Activated CD4-positive, alpha-beta T cell treated with anti-CD3 and anti-CD28 coated beads, Interleukin-2, amount 50 U/mL, for 1 hour (primary cell): ENCODE measurements around the gene LYRM4.
A peak's percentile ranks its signal among the peaks of the same experiment; 100 is the strongest.

ENCODE experiments used
- DNase-seq: peaks from one replicate; pipeline ENCODE4 v3.0.0-alpha.2; 2020

The LYRM4 gene

GRCh38 chr6:5279891-5280338 lies 19.2 kb upstream of the LYRM4 start:
- DNase-seq = no peak

DNA sequence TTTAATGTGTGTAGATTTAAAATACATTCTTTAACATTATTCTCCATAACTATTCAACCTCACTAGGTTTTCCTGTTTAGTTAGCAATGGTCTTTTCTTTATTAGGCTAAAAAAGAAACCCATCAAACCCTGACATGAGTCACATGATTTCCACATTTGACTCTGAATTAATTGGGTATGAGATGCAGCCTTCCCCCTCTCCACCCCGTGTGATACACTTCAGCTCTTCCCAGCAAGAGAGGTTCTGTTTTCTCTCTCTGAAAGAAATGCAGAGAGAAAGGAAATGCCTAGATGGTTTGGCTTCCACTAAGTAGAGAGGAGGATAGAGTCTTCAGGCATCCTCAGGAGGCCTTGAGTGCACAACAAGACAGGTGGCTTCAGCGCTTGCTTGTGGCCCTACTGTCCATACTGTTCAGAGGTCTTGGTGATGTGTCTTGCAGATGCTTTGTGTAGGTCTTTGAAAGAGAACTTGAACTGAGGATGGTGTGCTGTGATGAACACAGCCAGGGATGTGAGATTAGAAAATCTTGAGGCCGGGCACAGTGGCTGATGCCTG lies 17.9 kb upstream of the LYRM4 start:
- no peak for DNase-seq

GRCh38 chr6:5278047-5278446 lies 17.3 kb upstream of the LYRM4 start:
- DNase-seq = no peak

DNA sequence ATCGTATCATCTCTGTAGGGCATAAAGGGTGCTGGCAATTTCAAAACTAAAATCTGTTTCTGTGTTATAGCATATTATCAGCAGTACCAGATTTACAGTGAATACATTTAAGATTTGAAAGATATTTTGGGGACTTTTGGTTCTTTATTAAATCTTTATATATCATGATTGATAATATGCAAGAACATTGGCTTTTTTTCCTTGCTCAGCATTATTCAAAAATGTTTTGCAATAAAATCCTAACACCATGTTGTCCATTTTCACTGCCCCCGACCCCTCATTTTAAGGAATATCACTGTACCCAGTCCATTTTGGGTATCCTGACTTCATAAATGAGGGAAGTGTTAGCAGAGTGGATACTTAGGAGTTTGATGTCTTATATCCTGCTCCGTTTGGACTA lies 16.8 kb upstream of the LYRM4 start:
- DNase-seq = no peak

- DNase-seq = no peak
Observed at GRCh38 chr6:5276581-5276980, 15.8 kb upstream of the LYRM4 start.

DNA sequence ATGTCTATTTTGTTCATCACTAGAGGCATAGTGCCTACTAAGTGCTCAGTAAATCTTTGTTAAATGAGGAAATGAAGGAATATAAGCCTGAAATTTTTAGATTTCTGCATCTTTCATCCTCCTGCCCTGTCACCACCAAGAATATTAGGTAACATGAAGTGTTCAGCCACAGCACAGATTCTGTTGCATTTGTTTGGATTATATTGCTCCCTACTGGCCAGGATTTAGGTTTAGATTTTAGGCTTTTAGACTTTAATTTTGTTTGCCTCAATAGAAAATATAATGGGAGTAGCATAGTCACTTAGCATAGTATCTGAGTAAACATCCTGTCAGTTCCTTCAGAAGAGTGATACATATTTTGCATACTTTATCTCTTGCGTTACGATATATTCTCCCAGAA lies 14.7 kb upstream of the LYRM4 start:
- DNase-seq = no peak

DNA sequence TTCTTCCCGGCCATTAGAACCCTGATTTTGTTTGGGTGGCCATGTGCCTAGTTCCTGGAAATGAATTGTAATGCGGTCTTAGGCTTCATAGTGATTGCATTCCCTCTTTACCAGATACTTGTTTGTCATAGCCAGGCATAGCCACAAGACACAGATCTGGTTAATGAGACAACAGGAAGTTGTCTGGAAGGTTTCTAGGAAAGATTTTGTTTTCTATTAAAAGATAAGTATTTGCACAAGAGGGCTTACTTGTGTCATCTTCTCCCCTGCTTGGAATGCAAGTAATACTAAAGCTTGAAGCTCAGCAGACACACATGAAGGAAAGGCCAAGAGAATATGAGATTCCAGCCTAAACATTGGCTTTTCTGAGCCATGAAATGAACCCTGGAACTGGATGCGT lies 13.5 kb upstream of the LYRM4 start:
- no peak for DNase-seq

DNA sequence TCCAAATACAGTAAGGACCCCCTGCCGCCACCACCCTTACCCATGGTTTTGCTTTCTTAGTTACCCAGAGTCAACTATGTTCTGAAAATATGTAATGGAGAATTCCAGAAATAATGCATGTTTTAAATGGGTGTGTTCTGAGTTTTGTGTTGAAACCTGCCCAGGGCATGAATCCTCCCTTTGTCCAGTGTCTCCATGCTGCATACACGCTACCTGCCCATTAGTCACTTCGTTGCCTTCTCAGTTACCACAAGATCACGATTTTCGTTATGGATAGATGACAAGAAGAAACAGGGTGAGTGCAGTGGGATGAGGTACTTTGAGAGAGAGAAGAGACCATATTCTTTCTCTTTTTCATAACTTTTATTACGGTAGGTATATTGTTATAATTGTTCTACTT lies 11.2 kb upstream of the LYRM4 start:
- DNase-seq = no peak

GRCh38 chr6:5270093-5270680 lies 9.4 kb upstream of the LYRM4 start:
- no peak for DNase-seq

DNA sequence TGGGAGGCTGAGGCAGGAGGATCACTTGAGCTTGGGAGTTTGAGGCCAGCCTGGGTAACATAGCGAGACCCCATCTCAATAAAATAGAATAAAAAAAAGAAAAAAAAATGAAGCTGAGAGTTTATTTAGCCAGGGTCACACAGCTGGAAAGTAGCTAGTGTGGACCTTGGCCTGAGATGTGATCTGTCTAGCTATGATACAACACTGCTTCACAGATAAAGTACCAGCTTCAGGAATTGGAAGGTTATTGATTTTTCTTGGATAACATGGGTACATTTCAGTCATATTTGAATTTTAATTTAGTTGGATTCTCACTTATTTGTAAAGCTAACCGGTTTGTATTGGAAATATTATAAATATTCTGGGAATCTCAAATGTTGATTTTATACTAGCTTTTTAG lies 5.7 kb upstream of the LYRM4 start:
- DNase-seq = no peak

DNA sequence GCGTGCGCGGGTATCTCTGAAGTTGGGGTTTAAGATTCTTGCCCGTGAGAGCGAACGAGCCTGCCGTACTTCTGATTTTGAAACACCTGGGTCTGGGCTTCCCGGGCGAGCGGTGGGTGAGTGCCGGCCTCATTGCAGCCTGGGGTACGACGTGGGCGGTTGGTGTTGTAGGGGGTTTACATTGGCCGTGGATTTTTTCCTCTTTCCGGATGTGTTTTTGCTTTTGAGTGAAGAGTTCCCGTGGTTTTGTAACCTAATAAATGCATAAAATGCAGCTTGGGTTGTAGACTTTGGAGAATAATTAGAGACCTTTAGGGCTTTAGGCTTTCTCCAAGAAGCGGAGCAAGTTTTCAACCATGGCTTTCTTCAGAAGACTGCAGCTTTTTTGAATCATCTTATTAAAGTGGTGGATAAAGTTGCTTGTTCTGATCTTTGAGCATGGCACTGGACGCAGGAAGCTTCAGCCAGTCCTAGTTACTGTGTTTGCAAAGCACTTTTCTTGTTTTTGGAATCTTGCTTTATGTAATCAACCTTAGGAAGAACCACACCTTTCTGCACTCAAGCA lies 877 bp upstream of the LYRM4 start:
- DNase-seq = no peak

DNA sequence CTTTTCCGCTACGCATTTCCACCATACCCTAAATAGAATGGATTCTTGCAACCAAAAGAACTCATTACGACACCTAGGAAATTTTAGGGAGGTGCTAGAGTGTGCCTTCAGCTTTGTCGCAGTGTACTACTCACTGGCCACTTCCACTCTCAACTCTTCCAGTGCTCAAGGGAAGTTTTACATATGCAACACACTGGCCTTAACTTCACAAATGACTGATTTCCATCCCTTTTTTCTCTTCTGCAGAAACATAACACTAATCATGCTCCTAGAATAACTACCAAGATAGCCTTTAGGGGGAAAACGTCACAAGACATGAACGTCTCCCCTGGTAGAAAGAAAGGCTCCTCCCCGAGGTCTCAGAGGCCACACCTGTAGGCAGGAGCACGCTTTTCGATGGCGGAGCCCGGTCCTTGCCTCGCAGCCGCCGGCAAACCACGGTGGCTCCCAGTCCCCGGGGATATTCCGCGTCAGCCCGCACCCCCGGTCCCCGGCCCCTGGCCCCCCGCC lies 584 bp downstream of the LYRM4 start:
- DNase-seq = peak; percentile 67

GRCh38 chr6:5259428-5259827 lies 1.3 kb downstream of the LYRM4 start:
- no peak for DNase-seq

DNA sequence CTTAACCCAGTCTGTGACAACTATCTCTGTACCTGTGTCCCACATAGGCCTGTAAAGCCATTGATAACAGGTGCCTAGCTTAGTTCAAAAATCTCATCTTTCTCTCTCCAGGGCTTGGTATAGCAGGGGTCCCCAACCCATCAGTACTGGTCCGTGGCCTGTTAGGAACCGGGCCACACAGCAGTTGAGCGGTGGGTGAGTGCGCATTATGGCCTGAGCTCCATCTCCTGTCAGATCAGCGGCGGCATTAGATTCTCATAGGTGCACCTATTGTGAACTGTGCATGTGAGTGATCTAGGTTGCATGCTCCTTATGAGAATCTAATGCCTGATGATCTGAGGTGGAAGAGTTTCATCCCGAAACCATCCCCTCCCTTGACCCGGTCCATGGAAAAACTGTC lies 3.4 kb downstream of the LYRM4 start:
- DNase-seq = no peak

- no peak for DNase-seq
Observed at GRCh38 chr6:5256952-5257351, 3.8 kb downstream of the LYRM4 start.

GRCh38 chr6:5250911-5251310 lies 9.8 kb downstream of the LYRM4 start:
- no peak for DNase-seq

DNA sequence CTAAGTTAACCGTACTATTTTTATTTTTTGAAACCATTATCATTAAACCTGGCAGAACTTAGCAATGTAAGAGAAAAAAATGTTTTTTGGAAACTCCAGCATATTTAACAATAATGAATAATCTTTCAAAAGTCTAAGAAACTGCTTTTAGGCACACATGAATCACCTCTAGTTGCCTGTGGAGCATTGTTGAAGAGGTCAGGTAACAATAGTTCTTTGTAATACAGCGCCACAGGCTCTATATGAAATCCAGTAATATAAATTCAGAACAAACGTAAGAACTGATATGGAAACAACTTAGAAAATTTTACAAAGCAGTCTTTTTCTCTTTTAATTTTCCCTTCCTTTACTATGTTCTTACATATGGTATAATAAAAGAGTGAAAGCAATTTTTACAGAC lies 10.3 kb downstream of the LYRM4 start:
- DNase-seq = no peak

- DNase-seq = no peak
Observed at GRCh38 chr6:5249451-5250122, 11.2 kb downstream of the LYRM4 start.

- no peak for DNase-seq
Observed at GRCh38 chr6:5248302-5249098, 12.2 kb downstream of the LYRM4 start.

- DNase-seq = no peak
Observed at GRCh38 chr6:5247201-5247600, 13.5 kb downstream of the LYRM4 start.

DNA sequence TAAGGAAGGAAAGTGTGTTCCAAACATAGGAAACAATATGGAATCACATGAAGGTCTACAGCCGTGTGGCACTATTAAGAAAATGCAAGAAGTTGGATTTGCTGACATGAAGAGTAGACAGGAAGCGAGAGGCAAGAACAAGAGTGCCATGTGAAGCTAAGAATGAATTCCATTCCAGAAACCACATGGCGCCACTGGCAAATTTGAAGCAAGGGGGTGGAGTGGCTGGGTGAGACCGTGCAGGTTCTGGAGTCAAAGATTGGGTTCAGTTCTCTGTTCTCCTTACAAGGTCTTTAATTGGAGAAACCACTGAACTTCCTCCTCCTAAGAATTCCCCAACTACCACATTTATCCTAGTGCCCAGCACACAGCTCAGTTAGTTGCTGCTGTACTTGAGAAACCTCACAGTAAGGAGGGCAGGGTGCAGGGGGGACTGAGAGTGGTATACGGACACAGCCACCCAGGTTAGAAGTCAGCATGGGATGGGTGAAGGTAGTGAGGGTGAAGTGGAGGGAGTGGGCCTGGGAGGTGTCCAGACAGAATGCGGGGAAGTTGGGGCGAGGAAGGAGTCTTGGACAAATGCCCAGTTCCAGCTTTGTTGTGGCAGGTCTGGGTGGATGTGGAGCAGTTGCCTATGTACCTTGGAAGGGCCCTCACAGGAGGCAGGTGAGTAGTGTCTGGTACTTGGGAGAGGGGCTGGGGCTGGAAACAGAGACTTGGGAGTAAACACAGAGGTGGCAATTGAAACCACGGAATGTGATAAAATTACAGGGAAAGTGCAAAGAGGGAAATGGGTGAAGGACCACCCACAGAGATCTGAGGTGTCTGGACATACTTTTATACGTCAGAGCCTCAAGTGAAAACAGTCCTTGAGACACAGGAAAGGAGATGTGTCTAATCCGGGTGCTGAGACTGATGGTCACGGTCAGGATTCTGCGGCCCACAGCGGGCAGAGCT lies 14.3 kb downstream of the LYRM4 start:
- no peak for DNase-seq

GRCh38 chr6:5243069-5243468 lies 17.7 kb downstream of the LYRM4 start:
- no peak for DNase-seq
